H4 (cell line): Measurements from ENCODE around the gene P2RY13. TPM values are rescaled to one million over a fixed set of nuclear protein-coding genes. Genes with fewer than 3 reads are reported as not detected.

Source experiments
- DNase-seq: peaks from one replicate; pipeline ENCODE4 v3.0.0-alpha.2; 2015; ENCODE audit warnings: low spot score
- total RNA-seq: library from RNA; depleted of rRNA; stranded (reverse); fragments of >200 nt; shearing (Covaris generic); gene quantifications from 2 replicates; pipeline ENCODE4 v1.2.3, GENCODE V29; 2014; rRNA removed

P2RY13 gene
- not detected in 2 replicates for total RNA-seq

- DNase-seq: no peak
Measured at GRCh38 chr3:151329363-151329762, at the start of gene P2RY13. TSS of gene P2RY13 (minus strand) at chr3:151329549. CDS start at chr3:151329528, 21 bp downstream.

- DNase-seq: no peak
Measured at GRCh38 chr3:151377768-151378385, 48.5 kb upstream of the P2RY13 start.

GRCh38 chr3:151372063-151372820 is 42.9 kb upstream of the P2RY13 start:
- no peak for DNase-seq

GRCh38 chr3:151371526-151371925 is 42.2 kb upstream of the P2RY13 start:
- no peak for DNase-seq

- no peak for DNase-seq
Measured at GRCh38 chr3:151367448-151367847, 38.1 kb upstream of the P2RY13 start.

GRCh38 chr3:151366993-151367392 is 37.6 kb upstream of the P2RY13 start:
- no peak for DNase-seq

- no peak for DNase-seq
Measured at GRCh38 chr3:151362751-151363174, 33.4 kb upstream of the P2RY13 start.

- no peak for DNase-seq
Measured at GRCh38 chr3:151357463-151357850, 28.1 kb upstream of the P2RY13 start.

- no peak for DNase-seq
Measured at GRCh38 chr3:151356794-151357462, 27.6 kb upstream of the P2RY13 start.

GRCh38 chr3:151351648-151352047 is 22.3 kb upstream of the P2RY13 start:
- DNase-seq: no peak

- DNase-seq: no peak
Measured at GRCh38 chr3:151351219-151351618, 21.9 kb upstream of the P2RY13 start.

GRCh38 chr3:151350656-151351055 is 21.3 kb upstream of the P2RY13 start:
- DNase-seq: no peak

GRCh38 chr3:151347432-151347831 is 18.1 kb upstream of the P2RY13 start:
- DNase-seq: no peak

- DNase-seq: no peak
Measured at GRCh38 chr3:151346292-151346691, 16.9 kb upstream of the P2RY13 start.

GRCh38 chr3:151345859-151346258 is 16.5 kb upstream of the P2RY13 start:
- DNase-seq: peak; percentile 36

GRCh38 chr3:151331696-151332095 is 2.3 kb upstream of the P2RY13 start:
- no peak for DNase-seq

GRCh38 chr3:151330899-151331298 is 1.6 kb upstream of the P2RY13 start:
- no peak for DNase-seq

GRCh38 chr3:151330379-151330778 is 1.0 kb upstream of the P2RY13 start:
- no peak for DNase-seq

- no peak for DNase-seq
Measured at GRCh38 chr3:151328298-151328995, 902 bp downstream of the P2RY13 start.

- DNase-seq: no peak
Measured at GRCh38 chr3:151327571-151328198, 1.7 kb downstream of the P2RY13 start.

- no peak for DNase-seq
Measured at GRCh38 chr3:151322511-151322910, 6.8 kb downstream of the P2RY13 start.

- DNase-seq: no peak
Measured at GRCh38 chr3:151321526-151321925, 7.8 kb downstream of the P2RY13 start.
